ENCODE data around the gene CDH5. TPM values are rescaled to one million over a fixed set of nuclear protein-coding genes. Genes with fewer than 3 reads are reported as not detected.

Gene CDH5
- total and polyA plus RNA-seq, 2 of the 8 experiments (the other 6 are each of a cell fraction or from before 2014, with no cell fraction given): 0.32 TPM

GRCh38 chr16:66377324-66377723 is 10.8 kb downstream of the CDH5 start:
- Histone ChIP-seq H2AFZ (ENCODE audit: low read length) (no peak overlapping the region), H2BK120ac (replicated peaks; ENCODE audit: low read depth, low read length) (no peak overlapping the region), H4K20me1 (replicated peaks in 1 of 2; ENCODE audit: control insufficient read depth in 1 of 2, insufficient read depth in 2 of 2, low read length in 2 of 2) (peaks cover 0 to 3% of the 10 kb centered on the region in 2 experiments), H3K23me2 (ENCODE audit: low read depth, low read length) (peaks cover 10% of the 10 kb centered on the region; the same call in 1 of the 2 replicates), H3K9me3 (ENCODE audit: insufficient read depth in 2 of 2, low read depth in 1 of 2, low read length in 1 of 2) (no peaks in the 10 kb centered on the region), H3K23ac (ENCODE audit: insufficient read length) (no peak overlapping the region), H2BK20ac (ENCODE audit: low read length) (no peak overlapping the region), H4K91ac (replicated peaks; ENCODE audit: insufficient read length, low read length) (no peak overlapping the region), H3K18ac (ENCODE audit: extremely low read depth, low read length) (no peak overlapping the region), H3K27me3 (replicated peaks in 1 of 4; ENCODE audit: control insufficient read depth in 3 of 4, extremely low read depth in 1 of 4, insufficient read depth in 3 of 4, low read length in 3 of 4) (no peaks in the 10 kb centered on the region), H4K5ac (ENCODE audit: insufficient read length, low read depth, low read length) (no peak overlapping the region), H3K36me3 (ENCODE audit: control insufficient read depth in 2 of 4, insufficient read depth in 4 of 4, low read length in 3 of 4) (no peaks in the 10 kb centered on the region), H3K79me1 (ENCODE audit: low read depth, low read length) (no peaks in the 10 kb centered on the region), H2BK12ac (ENCODE audit: low read depth, low read length) (no peak overlapping the region), H3K4me3 (ENCODE audit: extremely low read depth in 1 of 4, insufficient read depth in 2 of 4, low read depth in 3 of 4, low read length in 4 of 4) (no peak overlapping the region), H3K27ac (ENCODE audit: low read depth, low read length) (no peak overlapping the region), H4K8ac (ENCODE audit: extremely low read depth, insufficient read depth, low read length) (no peak overlapping the region), H2AK5ac (ENCODE audit: low read depth, low read length) (no peak overlapping the region), H3K14ac (ENCODE audit: insufficient read length) (no peak overlapping the region), H3K79me2 (ENCODE audit: control insufficient read depth in 1 of 2, insufficient read depth in 2 of 2, low read length in 2 of 2) (no peaks in the 10 kb centered on the region), H2BK15ac (ENCODE audit: low read length) (no peak overlapping the region), H3K4ac (replicated peaks; ENCODE audit: insufficient read length, low read depth, low read length) (no peak overlapping the region), H3K9ac (replicated peaks in 1 of 4; ENCODE audit: extremely low read depth in 1 of 4, low read depth in 3 of 4, low read length in 3 of 4) (no peak overlapping the region), H3K56ac (replicated peaks; ENCODE audit: insufficient read length, low read depth, low read length) (no peak overlapping the region), H3K4me1 (replicated peaks in 1 of 4; ENCODE audit: control insufficient read depth in 3 of 4, insufficient read depth in 4 of 4, low read length in 3 of 4) (peaks cover 0 to 4% (median 1%) of the 10 kb centered on the region in 4 experiments; a peak in 2 of 7 replicates), H3K4me2 (ENCODE audit: insufficient read depth in 1 of 2, low read depth in 2 of 2, low read length in 2 of 2) (no peak overlapping the region), H2BK5ac (ENCODE audit: low read depth, low read length) (no peak overlapping the region)
- POLR2A ChIA-PET (ENCODE audit: partially characterized antibody): no interaction called here
- DNase-seq (ENCODE audit: low read depth in 1 of 2, low spot score in 2 of 2) (no peak), FAIRE-seq (no peak)
- 88% methylated on average over 3 of the region's 3 CpGs; no CpG with 5 or more reads in 1 of the 2 experiments for WGBS, 2 experiments (ENCODE audit: extremely low coverage in 1 of 2, insufficient coverage in 1 of 2, insufficient read length in 1 of 2, insufficient replicate concordance in 2 of 2, low coverage in 1 of 2, low lambda C conversion rate in 2 of 2, missing lambda C conversion rate in 1 of 2)
- CTCF ChIA-PET (ENCODE audit: partially characterized antibody): interaction anchor here (0.7 to 1.2 kb wide), 2 partner anchors 20 to 610 kb away, joined by 3 to 5 read pairs; no protein-coding TSS in a partner anchor
- TF ChIP-seq RFX5 (IDR thresholded peaks at IDR 0.05; ENCODE audit: borderline replicate concordance, low read depth, low read length) (no peak), CHD1 (IDR thresholded peaks at IDR 0.05; ENCODE audit: low read depth, low read length) (no peak), SRF (IDR thresholded peaks at IDR 0.05; ENCODE audit: low read depth, low read length) (no peak), SIRT6 (IDR thresholded peaks at IDR 0.05; ENCODE audit: low read length) (no peak), RAD21 (IDR thresholded peaks at IDR 0.05 in 1 of 2, conservative IDR thresholded peaks at IDR 0.05 in 1 of 2; ENCODE audit: low read depth in 2 of 2, low read length in 2 of 2) (no peak), GABPA (IDR thresholded peaks at IDR 0.05; ENCODE audit: borderline replicate concordance, insufficient read depth, low read length) (no peak)
